Measurements from ENCODE around the gene ZDHHC20. TPM values are rescaled to one million over a fixed set of nuclear protein-coding genes. Genes with fewer than 3 reads are reported as not detected.
"Not testable (repeated sequence)": the region's sequence is repeated elsewhere in the genome, so short reads cannot be mapped to it uniquely, and the experiment has no call there.

The ZDHHC20 gene
- total RNA-seq, 2 experiments from 2014 or later = 65.7 to 68.0 TPM

DNA sequence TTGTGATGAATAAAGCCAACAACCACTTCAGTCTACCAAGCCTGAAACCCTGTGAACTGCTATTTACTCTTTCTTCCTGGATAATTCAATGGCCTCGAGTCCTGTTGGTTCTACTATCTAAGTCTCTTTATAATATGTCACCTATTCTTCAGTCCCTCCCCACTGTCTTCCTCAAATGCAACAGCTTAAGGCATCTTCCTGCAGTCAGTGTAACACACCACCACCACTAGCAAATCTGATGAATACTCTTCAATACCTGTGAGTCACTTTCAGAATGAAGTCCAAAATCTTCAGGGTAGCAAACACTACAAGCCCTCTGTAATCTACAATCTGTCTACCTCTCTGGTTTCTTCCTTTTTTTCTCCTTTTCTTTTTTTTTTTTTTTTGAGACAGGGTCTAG is 32.9 kb downstream of the ZDHHC20 start:
- no peak overlapping the region for H3K27ac Mint-ChIP-seq
- CTCF ChIA-PET = no interaction called here

GRCh38 chr13:21420706-21421105 is 38.4 kb downstream of the ZDHHC20 start:
- Mint-ChIP-seq H3K4me1 (peaks cover 3% of the 10 kb centered on the region), H3K9me3 (ENCODE audit: low read depth) (no peaks in the 10 kb centered on the region), H3K4me3 (no peak overlapping the region), H3K27ac (no peak overlapping the region), H3K36me3 (peaks cover 21% of the 10 kb centered on the region), H3K27me3 (no peaks in the 10 kb centered on the region)
- CTCF ChIA-PET = no interaction called here
- ATAC-seq = no peak
- no peak for DNase-seq

More for the DNA sequence above, 32.9 kb downstream of the ZDHHC20 start:
- Mint-ChIP-seq H3K36me3 (peaks cover 42% of the 10 kb centered on the region), H3K4me3 (no peak overlapping the region), H3K9me3 (ENCODE audit: low read depth) (peaks cover 15% of the 10 kb centered on the region), H3K4me1 (peaks cover 14% of the 10 kb centered on the region), H3K27me3 (no peaks in the 10 kb centered on the region)
- ATAC-seq (peak; percentile 42), DNase-seq (no peak)

GRCh38 chr13:21413013-21413412 is 46.1 kb downstream of the ZDHHC20 start:
- DNase-seq (no peak), ATAC-seq (no peak)
- Mint-ChIP-seq H3K27ac (no peak overlapping the region), H3K27me3 (no peaks in the 10 kb centered on the region), H3K4me3 (no peak overlapping the region), H3K9me3 (ENCODE audit: low read depth) (peaks cover 7% of the 10 kb centered on the region), H3K36me3 (peaks cover 64% of the 10 kb centered on the region), H3K4me1 (no peaks in the 10 kb centered on the region)
- CTCF ChIA-PET = interaction anchor here (1.5 kb wide), 1 partner anchor 116 kb away, joined by 3 read pairs; no protein-coding TSS in a partner anchor

DNA sequence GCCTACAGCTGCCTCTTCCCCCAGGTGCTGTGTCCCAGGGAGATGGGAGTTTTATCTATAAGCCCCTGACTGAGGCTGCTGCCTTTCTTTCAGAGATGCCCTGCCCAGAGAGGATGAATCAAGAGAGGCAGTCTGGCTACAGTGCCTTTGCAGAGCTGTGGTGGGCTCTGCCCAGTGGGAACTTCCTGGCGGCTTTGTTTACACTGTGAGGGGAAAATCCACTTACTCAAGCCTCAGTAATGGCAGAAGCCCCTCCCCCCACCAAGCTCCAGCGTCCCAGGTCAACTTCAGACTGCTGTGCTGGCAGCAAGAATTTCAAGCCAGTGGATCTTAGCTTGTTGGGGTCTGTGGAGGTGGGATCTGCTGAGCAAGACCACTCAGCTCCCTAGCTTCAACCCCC is 48.6 kb downstream of the ZDHHC20 start:
- H3K27me3 Mint-ChIP-seq, DNase-seq, H3K27ac Mint-ChIP-seq, ATAC-seq, H3K4me1 Mint-ChIP-seq, H3K4me3 Mint-ChIP-seq, CTCF ChIA-PET: not testable (repeated sequence)
- H3K36me3 Mint-ChIP-seq = peaks cover 77% of the 10 kb centered on the region
- H3K9me3 Mint-ChIP-seq (ENCODE audit: low read depth) = peaks cover 13% of the 10 kb centered on the region

- Mint-ChIP-seq H3K9me3 (ENCODE audit: low read depth) (peaks cover 14% of the 10 kb centered on the region), H3K4me1 (peaks cover 16% of the 10 kb centered on the region), H3K27ac (no peak overlapping the region), H3K36me3 (peaks cover 69% of the 10 kb centered on the region), H3K27me3 (no peaks in the 10 kb centered on the region), H3K4me3 (no peak overlapping the region)
- DNase-seq = no peak
- CTCF ChIA-PET = no interaction called here
- no peak for ATAC-seq
Observed at GRCh38 chr13:21405309-21405708, 53.8 kb downstream of the ZDHHC20 start.

DNA sequence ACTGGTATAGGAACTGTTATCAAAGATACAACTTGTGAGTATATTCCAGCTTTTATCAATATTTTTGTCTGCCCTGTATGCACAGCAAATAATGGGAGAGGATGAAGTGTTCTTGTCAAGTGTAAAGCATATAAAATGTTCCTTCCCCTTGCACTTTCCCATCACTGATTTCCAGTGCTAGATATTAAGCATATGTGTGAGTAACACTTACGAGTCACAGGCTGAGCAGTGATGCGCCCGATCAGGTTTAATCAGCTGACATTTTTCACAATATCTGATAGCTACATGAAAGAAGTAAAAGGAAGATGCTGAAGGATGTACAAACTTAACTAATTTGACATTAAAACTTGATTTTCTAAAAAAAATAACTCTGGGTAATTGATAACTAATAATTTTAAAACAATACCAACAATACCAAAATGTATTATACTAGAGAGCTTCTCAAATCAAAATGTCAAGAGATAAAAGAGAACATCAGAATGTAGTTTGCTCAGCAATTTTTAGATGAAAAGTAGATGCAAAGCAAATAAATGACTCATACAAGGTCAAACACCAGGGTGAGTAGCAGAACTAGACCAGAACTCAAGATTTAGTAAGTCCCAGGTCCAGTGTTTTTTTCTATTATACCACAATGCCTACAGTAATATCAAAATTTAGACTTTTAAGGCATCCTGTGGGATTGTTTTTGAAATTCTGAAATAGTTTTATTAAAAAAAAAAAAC is 56.4 kb downstream of the ZDHHC20 start:
- H3K36me3 Mint-ChIP-seq = peaks cover 58% of the 10 kb centered on the region
- H3K9me3 Mint-ChIP-seq (ENCODE audit: low read depth) = peaks cover 8% of the 10 kb centered on the region
- ATAC-seq = no peak
- peaks cover 24% of the 10 kb centered on the region for H3K4me1 Mint-ChIP-seq
- no peak for DNase-seq
- no peak overlapping the region for H3K4me3 Mint-ChIP-seq
- no peak overlapping the region for H3K27ac Mint-ChIP-seq
- CTCF ChIA-PET = interaction anchor here (1.4 kb wide), 1 partner anchor 75 kb away, joined by 3 read pairs; no protein-coding TSS in a partner anchor
- no peaks in the 10 kb centered on the region for H3K27me3 Mint-ChIP-seq

DNA sequence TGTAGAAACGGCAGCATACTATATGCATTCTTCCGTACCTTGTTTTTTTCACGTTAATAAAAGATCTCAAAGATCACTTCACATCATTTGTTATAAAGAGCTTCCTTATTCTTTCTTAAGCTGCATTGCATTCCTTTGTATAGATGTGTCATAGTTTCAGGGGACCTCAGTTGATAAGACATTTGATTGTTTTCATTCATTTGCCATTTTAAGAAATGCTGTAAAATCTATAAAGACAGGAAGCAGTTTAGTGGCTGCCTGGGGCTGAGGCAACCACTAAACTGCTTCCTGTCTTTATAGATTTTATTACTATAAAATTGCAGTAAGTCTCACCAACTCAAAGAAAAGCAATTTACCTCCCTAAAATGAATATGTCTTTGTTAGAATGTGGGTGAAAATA is 59.4 kb downstream of the ZDHHC20 start:
- CTCF ChIA-PET = interaction anchor here (1.2 to 2.3 kb wide), 4 partner anchors 8 to 101 kb away, joined by 3 to 9 read pairs (median 4); no protein-coding TSS in a partner anchor
- Mint-ChIP-seq H3K27me3 (no peaks in the 10 kb centered on the region), H3K36me3 (peaks cover 46% of the 10 kb centered on the region), H3K4me3 (peak overlapping the region; percentile 45), H3K4me1 (peaks cover 39% of the 10 kb centered on the region), H3K9me3 (ENCODE audit: low read depth) (no peaks in the 10 kb centered on the region), H3K27ac (peak overlapping the region; percentile 88)
- ATAC-seq (peak; percentile 67), DNase-seq (peak; percentile 51)

- Mint-ChIP-seq H3K4me1 (peaks cover 26% of the 10 kb centered on the region), H3K9me3 (ENCODE audit: low read depth) (no peaks in the 10 kb centered on the region), H3K27ac (peak overlapping the region; percentile 26), H3K27me3 (no peaks in the 10 kb centered on the region), H3K36me3 (peaks cover 32% of the 10 kb centered on the region), H3K4me3 (no peak overlapping the region)
- DNase-seq = no peak
- CTCF ChIA-PET = interaction anchor here (0.8 kb wide), 1 partner anchor 220 kb away, joined by 3 read pairs; the partner anchor contains the start of genes MRPL57 and SKA3
- ATAC-seq = no peak
Observed at GRCh38 chr13:21395953-21396352, 63.1 kb downstream of the ZDHHC20 start.

GRCh38 chr13:21389124-21389523 is 70.0 kb downstream of the ZDHHC20 start:
- ATAC-seq = no peak
- H3K36me3 Mint-ChIP-seq = peaks cover 47% of the 10 kb centered on the region
- peak overlapping the region; percentile 24 for H3K27ac Mint-ChIP-seq
- DNase-seq = no peak
- no peak overlapping the region for H3K4me3 Mint-ChIP-seq
- no peaks in the 10 kb centered on the region for H3K27me3 Mint-ChIP-seq
- H3K9me3 Mint-ChIP-seq (ENCODE audit: low read depth) = peaks cover 9% of the 10 kb centered on the region
- H3K4me1 Mint-ChIP-seq = peaks cover 13% of the 10 kb centered on the region
- CTCF ChIA-PET = interaction anchor here (0.6 to 2.1 kb wide), 5 partner anchors 10 to 91 kb away, joined by 3 to 13 read pairs (median 3); no protein-coding TSS in a partner anchor

GRCh38 chr13:21385710-21386109 is 73.4 kb downstream of the ZDHHC20 start:
- H3K4me3 Mint-ChIP-seq = no peak overlapping the region
- H3K4me1 Mint-ChIP-seq = peaks cover 13% of the 10 kb centered on the region
- no peaks in the 10 kb centered on the region for H3K27me3 Mint-ChIP-seq
- no peak for DNase-seq
- peaks cover 60% of the 10 kb centered on the region for H3K36me3 Mint-ChIP-seq
- peaks cover 9% of the 10 kb centered on the region for H3K9me3 Mint-ChIP-seq (ENCODE audit: low read depth)
- ATAC-seq = no peak
- H3K27ac Mint-ChIP-seq = no peak overlapping the region
- CTCF ChIA-PET = no interaction called here

- peaks cover 9% of the 10 kb centered on the region for H3K9me3 Mint-ChIP-seq (ENCODE audit: low read depth)
- H3K4me3 Mint-ChIP-seq = no peak overlapping the region
- no peak overlapping the region for H3K27ac Mint-ChIP-seq
- no peaks in the 10 kb centered on the region for H3K27me3 Mint-ChIP-seq
- ATAC-seq = no peak
- H3K36me3 Mint-ChIP-seq = peaks cover 46% of the 10 kb centered on the region
- CTCF ChIA-PET = interaction anchor here (1.7 kb wide), 1 partner anchor 94 kb away, joined by 5 read pairs; no protein-coding TSS in a partner anchor
- no peak for DNase-seq
- H3K4me1 Mint-ChIP-seq = no peaks in the 10 kb centered on the region
Observed at GRCh38 chr13:21383090-21383489, 76.0 kb downstream of the ZDHHC20 start.

DNA sequence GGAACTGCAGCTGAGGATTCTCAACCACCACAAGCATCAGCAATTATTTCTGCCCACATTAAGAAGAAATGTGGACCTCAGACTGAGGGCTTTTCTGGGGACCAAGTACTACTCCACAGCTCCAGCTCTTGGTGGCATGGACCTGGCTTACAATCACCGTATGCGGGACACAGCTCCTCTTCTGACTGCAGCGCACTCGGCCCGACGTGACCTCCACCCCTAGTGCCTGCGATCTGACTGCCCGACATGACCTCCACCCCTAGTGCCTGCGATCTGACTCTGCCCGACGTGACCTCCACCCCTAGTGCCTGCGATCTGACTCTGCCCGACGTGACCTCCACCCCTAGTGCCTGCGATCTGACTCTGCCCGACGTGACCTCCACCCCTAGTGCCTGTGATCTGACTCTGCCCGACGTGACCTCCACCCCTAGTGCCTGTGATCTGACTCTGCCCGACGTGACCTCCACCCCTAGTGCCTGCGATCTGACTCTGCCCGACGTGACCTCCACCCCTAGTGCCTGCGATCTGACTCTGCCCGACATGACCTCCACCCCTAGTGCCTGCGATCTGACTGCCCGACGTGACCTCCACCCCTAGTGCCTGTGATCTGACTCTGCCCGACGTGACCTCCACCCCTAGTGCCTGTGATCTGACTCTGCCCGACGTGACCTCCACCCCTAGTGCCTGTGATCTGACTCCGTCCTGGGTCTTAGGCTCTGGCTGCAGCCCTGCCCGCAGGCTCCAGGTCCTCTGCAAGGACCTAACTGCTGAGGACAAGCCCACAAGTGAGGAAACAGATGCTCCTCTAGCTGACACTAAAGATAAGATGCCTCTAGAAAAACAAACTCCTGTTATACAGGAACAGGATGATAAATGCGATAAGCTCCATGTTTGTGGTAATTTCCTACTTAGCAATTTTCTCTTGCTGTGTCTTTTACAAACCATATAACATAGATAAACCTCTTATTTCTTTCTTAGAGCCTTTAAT is 81.8 kb downstream of the ZDHHC20 start:
- H3K27me3 Mint-ChIP-seq; H3K4me3 Mint-ChIP-seq; ATAC-seq; DNase-seq; H3K4me1 Mint-ChIP-seq; H3K9me3 Mint-ChIP-seq (ENCODE audit: low read depth); H3K27ac Mint-ChIP-seq: not testable (repeated sequence)
- peaks cover 11% of the 10 kb centered on the region for H3K36me3 Mint-ChIP-seq
- CTCF ChIA-PET = interaction anchor here (2.0 kb wide), 1 partner anchor 100 kb away, joined by 7 read pairs; no protein-coding TSS in a partner anchor

DNA sequence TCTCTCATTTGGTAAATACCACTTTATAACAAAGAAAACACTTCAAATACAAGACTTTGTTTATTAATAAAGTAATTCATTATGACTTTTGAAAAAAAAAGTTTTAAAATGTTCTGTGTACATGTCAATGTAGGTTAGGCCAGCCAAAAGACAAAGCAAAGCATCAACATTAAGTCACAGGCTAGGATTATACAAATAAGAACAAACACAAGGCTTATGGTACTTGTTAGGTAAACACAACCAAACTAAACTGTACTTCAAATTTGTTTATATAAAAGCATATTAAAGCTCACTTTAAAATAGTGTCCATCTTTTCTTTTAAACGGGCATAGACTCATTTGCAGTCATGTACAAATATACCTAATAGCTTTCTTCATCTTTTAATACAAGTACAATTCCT is 86.6 kb downstream of the ZDHHC20 start:
- ATAC-seq (no peak), DNase-seq (no peak)
- Mint-ChIP-seq H3K36me3 (peaks cover 2% of the 10 kb centered on the region), H3K27me3 (no peaks in the 10 kb centered on the region), H3K27ac (no peak overlapping the region), H3K4me3 (no peak overlapping the region), H3K9me3 (ENCODE audit: low read depth) (no peaks in the 10 kb centered on the region), H3K4me1 (no peaks in the 10 kb centered on the region)
- CTCF ChIA-PET = interaction anchor here (1.1 kb wide), 1 partner anchor 16 kb away, joined by 3 read pairs; no protein-coding TSS in a partner anchor
